SK-N-MC (cell line): Measurements from ENCODE around the gene WDR47.

Experiments
- EZH2 ChIP-seq: fragments of 200-600 bp; sonication (generic); IDR thresholded peaks from one replicate; pipeline ENCODE4 v1.6.1; 2017; ENCODE audit warnings: antibody characterized with exemption
- POLR2AphosphoS5 ChIP-seq: IDR thresholded peaks from 2 replicates; pipeline ENCODE4 v1.6.1; 2012; ENCODE audit warnings: mild to moderate bottlenecking, low read depth, low read length, borderline replicate concordance

GRCh38 chr1:109040989-109041620 is 797 bp downstream of the WDR47 start:
- no peak for TF ChIP-seq POLR2AphosphoS5
- no peak for TF ChIP-seq EZH2
